NCI-H526 treated with DMSO at 0.1 percent for 48 hours (cell line): Measurements from ENCODE around the gene MED13.
"Not testable (repeated sequence)": the region's sequence is repeated elsewhere in the genome, so short reads cannot be mapped to it uniquely, and the experiment has no call there.

Experiments
- DNase-seq: peaks from one replicate; lab custom pipeline; 2025; lab: John Stamatoyannopoulos, UW

The MED13 gene

GRCh38 chr17:62086737-62087136 is 21.7 kb upstream of the MED13 start:
- no peak for DNase-seq

- DNase-seq = no peak
Observed at GRCh38 chr17:62085511-62086408, 20.7 kb upstream of the MED13 start.

- DNase-seq = no peak
Observed at GRCh38 chr17:62084585-62084984, 19.5 kb upstream of the MED13 start.

GRCh38 chr17:62083651-62084050 is 18.6 kb upstream of the MED13 start:
- no peak for DNase-seq

GRCh38 chr17:62080647-62081046 is 15.6 kb upstream of the MED13 start:
- no peak for DNase-seq

GRCh38 chr17:62078009-62078408 is 12.9 kb upstream of the MED13 start:
- peak; percentile 18 for DNase-seq

- no peak for DNase-seq
Observed at GRCh38 chr17:62076864-62077788, 12.0 kb upstream of the MED13 start.

GRCh38 chr17:62075308-62075815 is 10.3 kb upstream of the MED13 start:
- no peak for DNase-seq

GRCh38 chr17:62073993-62074392 is 8.9 kb upstream of the MED13 start:
- DNase-seq = no peak

- not testable (repeated sequence) for DNase-seq
Observed at GRCh38 chr17:62072855-62073254, 7.8 kb upstream of the MED13 start.

GRCh38 chr17:62070900-62071299 is 5.8 kb upstream of the MED13 start:
- no peak for DNase-seq

- no peak for DNase-seq
Observed at GRCh38 chr17:62067165-62068145, 2.4 kb upstream of the MED13 start.

- peak; percentile 96 for DNase-seq
Observed at GRCh38 chr17:62065611-62066468, 762 bp upstream of the MED13 start.

GRCh38 chr17:62064029-62064790 is 868 bp downstream of the MED13 start:
- DNase-seq = peak; percentile 16

- DNase-seq = no peak
Observed at GRCh38 chr17:62062944-62063343, 2.1 kb downstream of the MED13 start.

GRCh38 chr17:62062302-62062701 is 2.8 kb downstream of the MED13 start:
- DNase-seq = no peak

GRCh38 chr17:62059414-62059813 is 5.7 kb downstream of the MED13 start:
- no peak for DNase-seq

- no peak for DNase-seq
Observed at GRCh38 chr17:62058611-62059010, 6.5 kb downstream of the MED13 start.

- no peak for DNase-seq
Observed at GRCh38 chr17:62057696-62058095, 7.4 kb downstream of the MED13 start.
